SU-DHL-6 (cell line): ENCODE data around the gene ARVCF.

Experiments
- CTCF ChIP-seq: fragments of 200-600 bp; sonication (generic); IDR thresholded peaks from one replicate; pipeline ENCODE4 v1.5.1; 2017; ENCODE audit warnings: antibody characterized with exemption, mild to moderate bottlenecking, low read length, moderate library complexity; ENCODE audit not compliant: insufficient read depth, poor library complexity, severe bottlenecking
- EZH2phosphoT487 ChIP-seq: fragments of 200-600 bp; sonication (generic), shearing (Covaris generic); conservative IDR thresholded peaks from 2 replicates; pipeline ENCODE4 v1.6.1; 2018; ENCODE audit warnings: mild to moderate bottlenecking, antibody characterized with exemption, low read length, moderate library complexity, mixed read lengths

DNA sequence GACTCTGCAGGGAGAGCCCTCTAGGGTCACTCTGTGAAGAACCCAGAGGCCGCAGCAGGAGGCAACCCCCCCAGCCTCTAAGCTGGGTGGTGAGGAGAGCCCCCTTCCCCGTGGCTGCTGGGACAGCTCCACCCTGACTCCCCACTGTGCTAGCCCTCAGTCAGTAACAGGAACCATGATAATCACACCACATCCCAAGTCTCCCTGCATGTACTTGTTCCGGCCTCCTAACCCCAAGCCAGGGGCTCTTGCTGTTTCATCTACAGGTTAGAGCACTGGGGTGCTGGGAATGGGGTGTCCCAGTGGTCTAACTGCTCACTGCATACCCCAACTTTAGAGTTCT lies 26.9 kb downstream of the ARVCF start:
- no peak for TF ChIP-seq CTCF
- TF ChIP-seq EZH2phosphoT487: no peak
